HG03575 (cell line): Measurements from ENCODE around the gene RPH3AL.
"Not testable (repeated sequence)": the region's sequence is repeated elsewhere in the genome, so short reads cannot be mapped to it uniquely, and the experiment has no call there.

Source experiments
- ATAC-seq: cut with Tn5 transposase; IDR thresholded peaks from one replicate; pipeline ENCODE4 v1.9.1; 2021; ENCODE audit not compliant: unreplicated experiment, insufficient number of reproducible peaks, low FRiP score; ENCODE audit errors: extremely low read depth

RPH3AL gene

DNA sequence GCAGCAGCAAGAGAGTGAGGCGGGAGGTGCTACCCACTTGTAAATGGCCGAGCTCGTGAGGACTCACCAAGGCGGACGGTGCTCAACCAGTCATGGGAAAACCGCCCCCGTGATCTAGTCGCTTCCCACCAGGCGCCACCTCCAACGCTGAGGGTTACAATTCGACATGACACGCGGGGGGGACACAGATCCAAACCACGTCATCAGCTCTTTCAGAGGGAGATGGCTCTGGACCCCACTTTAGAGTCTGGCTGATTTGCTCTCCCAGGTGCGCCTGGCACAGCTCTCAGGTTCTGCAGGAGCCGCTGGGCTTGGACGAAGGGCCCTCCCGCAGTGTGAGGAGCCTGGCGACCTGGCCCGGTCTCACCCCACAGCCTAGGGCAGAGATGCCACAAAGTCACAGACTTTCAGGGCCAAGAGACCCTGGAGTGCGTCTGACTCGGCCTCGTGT lies 150.1 kb downstream of the RPH3AL start:
- no peak for ATAC-seq

DNA sequence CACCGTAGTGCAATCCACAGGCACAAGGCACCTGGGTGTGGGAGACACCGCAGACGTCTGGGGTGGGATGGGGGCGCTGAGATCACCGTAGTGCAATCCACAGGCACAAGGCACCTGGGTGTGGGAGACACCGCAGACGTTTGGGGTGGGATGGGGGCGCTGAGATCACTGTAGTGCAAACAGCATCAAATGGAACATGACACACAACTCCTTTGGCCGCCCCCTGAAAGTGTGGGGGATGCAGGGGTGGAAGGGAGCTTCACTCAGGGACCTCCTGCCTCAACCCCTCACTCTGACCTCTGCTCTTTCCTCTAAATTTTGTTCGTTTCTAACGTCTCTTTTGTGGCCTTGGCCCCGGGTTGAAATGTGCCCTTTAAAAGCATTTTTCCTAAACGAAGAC lies 150.9 kb downstream of the RPH3AL start:
- ATAC-seq, result not testable (repeated sequence)

DNA sequence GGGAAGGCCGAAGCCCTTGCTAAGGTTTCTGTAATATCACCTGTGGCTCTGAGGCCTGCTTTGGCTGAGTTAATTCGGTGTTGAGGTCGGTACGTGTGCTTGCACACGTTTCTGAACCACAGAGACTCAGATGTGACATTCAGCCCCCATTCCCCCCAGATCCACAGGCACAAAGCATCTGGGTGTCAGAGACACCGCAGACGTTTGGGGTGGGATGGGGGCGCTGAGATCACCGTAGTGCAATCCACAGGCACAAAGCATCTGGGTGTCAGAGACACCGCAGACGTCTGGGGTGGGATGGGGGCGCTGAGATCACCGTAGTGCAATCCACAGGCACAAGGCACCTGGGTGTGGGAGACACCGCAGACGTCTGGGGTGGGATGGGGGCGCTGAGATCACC lies 151.3 kb downstream of the RPH3AL start:
- ATAC-seq, result not testable (repeated sequence)

DNA sequence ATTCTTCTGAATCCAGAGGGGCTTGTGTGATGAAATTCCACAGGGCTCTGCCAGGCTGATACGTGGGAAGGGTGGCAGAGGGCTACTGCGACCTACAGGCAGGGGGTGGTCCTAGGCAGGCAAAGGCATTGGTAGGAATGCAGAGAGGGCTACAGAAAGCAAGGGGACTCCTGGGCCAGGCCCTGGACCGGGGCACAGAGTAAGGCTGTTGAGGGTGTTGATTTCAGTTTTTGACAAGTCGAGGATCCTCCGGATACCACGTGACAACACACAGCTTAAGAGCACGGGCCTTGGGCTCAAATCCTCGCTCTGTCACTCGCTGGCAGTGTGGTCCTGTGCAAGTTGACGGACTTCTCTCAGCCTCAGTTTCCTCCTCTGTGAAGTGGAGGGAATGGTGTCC lies 152.0 kb downstream of the RPH3AL start:
- ATAC-seq, result no peak

DNA sequence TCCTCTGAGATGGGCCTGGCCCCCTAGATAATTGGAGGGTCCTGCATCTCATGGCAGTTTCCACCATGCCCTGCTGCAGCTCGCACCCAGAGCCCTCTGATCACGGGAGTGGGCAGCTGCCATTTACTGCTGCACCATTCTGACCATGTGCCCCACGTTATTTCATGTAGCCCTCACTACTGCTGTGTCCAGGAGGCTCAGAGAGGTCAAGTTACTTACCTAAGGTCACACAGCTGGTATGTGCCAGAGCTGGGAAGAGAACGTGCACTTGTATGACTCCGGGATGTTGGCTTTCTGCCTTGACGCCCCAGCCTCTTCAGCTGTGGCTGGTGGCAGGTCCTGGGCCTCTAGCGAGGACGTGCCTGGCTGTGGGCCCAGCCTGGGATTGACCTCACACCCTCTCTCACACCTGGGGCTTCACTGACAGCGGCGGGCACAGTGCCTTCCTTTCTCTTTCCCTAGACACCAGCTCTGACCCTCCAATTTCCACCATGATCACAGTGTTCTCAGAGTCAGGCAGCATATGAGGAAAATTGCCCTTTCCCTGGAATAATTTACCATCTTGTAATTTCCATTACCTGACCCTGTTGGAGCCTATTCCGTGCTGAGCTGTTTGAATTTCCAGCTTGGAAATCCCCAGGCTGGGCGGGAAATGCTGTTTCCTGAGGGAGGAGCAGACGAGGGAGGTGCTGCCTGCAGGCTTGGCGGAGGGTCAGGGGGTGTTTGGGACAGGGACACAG lies 152.6 kb downstream of the RPH3AL start:
- ATAC-seq, result no peak

DNA sequence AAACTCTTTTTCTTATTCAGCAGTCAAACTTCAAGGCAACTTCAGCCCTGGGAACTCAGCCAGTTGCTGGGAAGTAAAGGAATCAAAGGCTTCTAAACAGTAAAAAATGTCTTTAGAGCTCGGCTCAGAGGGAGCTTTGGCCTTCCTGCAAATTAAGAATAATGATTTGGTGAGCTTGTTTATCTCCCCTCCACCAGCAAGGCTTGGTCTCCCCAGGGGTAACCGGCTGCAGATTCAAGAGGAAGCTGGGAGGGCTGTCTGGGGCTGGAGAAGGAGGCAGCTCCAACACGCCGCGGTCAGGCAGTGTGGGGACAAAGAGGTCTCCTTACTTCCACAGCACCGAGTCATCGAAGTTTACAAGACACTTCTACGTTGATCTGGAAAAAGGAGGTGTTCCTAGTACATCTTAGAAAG lies 153.4 kb downstream of the RPH3AL start:
- ATAC-seq, result no peak

DNA sequence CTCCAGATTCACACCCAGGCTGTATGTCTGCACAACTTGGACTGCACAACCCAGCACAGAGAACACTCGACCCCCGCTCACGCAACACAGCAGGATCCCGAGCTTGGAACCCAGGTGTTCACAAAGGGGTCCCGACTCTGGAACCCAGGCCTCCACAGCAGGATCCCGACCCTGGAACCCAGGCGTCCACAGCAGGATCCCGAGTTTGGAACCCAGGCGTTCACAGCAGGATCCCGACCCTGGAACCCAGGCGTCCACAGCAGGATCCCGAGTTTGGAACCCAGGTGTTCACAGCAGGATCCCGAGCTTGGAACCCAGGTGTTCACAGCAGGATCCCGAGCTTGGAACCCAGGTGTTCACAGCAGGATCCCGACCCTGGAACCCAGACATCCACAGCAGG lies 154.4 kb downstream of the RPH3AL start:
- not testable (repeated sequence) for ATAC-seq

DNA sequence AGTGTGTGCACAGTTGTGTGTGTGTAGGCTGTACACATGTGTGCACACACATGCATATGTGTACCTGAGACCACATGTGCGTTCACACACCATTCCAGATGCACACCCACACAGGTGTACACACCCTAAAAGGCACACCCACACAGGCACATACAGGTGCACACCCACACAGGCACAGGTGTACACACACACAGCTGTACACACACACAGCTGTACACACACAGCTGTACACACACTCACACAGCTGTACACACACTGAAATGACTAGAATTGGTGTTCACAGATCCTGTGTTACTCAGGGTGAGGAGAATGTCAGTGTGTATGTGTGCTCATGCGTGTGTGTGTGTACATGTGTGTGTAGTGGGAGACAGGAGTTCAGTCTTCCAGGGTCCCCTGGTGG lies 155.3 kb downstream of the RPH3AL start:
- ATAC-seq, result no peak

DNA sequence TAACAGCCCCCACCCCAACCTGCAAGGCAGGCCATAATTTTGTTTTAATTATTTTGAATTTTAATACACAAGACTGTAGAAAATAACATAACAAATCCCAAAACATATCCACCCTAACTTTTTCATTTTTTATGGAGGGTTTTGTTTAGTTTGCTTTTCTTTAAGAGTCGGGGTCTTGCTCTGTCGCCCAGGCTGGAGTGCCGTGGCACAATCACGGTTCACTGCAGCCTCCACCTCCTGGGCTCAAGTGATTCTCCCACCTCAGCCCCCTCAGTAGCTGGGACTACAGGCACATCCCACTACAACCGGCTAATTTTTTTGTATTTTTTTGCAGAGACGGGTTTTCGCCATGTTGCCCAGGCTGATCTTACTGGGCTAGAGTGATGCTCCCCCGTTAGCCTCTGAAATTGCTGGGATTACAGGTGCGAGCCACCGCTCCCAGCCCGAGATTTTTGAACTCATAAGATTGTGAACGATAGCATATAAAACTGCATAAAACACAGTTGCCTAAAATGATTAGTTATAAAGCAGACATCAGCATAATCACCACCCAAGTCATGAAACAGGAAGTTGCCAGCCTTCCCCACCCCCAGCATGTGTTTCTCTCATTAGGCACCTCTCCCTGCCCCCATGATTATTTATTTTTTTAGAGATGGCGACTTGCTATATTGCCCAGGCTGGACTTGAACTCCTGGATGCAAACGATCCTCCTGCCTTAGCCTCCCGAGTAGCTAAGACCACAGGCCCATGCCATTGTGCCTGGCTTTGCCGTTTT lies 157.6 kb downstream of the RPH3AL start:
- ATAC-seq, result no peak

DNA sequence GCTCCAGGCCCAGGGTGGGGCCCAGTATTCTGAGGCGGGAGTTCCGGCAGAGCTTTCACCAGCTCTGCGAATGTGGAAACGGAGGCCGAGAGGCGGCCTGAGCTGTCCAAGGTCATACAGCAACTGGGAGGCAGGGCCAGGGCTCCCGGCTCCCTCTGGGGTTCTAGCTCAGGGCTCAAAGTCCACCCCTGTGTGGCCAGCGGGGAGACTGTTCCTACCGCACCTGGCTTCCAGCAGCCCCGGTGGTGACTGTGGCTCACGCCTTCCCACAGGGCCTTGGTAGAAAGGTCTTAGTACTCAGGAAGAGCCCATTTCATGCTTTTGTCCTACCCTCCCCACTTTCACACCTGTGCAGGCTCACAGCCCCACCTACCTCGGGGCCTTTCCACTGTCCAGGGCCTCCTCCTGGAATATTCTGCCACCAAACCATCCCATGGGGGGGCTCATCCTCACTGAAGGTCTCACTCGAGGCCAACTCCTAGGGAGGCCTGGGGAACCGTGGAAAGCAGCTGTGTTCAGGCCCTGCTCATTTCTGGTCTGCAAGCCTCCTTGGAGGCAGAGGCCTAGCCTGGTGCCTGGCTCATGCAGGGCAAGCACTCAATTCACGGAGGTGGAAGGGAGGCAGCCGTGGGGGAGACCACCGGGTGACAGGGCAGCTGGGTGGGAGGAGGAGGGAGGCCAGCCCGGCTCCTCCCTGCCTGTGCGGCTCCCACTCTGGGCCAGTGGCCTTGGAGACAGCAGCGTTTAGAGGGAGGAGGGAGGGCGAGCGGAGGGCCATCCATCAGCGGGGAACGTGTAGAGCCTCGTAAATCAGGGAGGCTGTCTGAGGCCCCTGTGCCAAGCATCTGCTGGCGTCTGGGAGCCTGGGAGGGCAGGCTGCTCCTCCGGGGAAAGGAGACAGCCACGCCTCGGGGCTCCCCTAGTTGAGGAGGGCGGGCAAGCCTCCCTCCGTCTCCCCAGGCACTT lies 158.5 kb downstream of the RPH3AL start:
- no peak for ATAC-seq

DNA sequence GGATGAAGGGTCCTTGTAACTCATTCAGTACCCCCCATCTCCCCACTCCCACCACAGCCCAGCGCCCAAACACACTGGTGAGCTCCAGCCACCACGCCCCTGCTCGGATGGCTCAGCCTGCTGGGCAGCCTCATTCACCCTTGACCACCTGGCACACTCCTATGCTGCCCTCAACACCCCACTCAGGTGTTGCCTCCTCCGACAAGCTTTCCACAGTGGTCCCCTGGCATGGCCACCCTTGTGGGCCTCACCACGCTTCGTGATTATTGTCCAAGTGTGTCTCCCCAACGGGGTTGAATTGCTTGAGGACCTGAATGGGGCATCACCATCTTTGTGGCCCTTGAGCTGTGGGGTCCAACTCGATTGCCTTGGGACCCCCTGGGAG lies 159.2 kb downstream of the RPH3AL start:
- ATAC-seq, result no peak

DNA sequence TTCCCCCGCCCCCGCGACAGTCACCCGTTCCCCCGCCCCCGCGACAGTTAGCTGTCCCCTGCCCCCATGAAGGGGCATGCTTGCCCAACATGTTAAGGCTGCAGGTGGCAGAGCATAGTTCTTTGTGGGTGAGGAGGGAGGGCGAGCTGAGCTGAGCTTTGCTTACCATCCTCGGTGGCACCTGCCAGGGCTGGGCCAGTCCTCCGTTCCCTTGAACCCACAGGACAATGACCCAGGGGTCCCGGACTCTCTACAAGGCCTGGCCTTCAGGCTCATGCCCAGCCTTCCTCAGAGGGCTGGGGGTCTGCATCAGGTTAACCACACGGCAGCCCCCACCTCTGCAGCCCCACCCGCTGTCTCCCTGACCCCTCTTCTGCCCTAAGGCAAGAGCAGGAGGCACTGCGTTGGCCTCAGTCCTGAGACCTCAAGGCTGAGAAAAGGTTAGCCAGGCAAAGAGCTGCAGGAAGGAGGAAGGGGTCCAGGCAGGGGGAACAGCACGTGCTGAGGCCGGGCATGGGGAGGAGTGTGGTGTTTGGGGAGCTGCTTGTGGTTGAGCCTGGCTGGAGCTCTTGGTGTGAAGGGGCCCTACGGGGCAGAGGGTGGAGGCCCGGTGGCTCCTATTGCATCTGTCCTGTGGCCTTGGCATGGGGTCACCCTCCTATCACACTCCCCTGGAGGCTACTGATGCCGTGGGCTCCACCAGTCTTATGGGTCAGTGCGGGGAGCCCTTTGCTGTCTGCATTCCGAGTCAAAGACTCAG lies 159.8 kb downstream of the RPH3AL start:
- no peak for ATAC-seq

DNA sequence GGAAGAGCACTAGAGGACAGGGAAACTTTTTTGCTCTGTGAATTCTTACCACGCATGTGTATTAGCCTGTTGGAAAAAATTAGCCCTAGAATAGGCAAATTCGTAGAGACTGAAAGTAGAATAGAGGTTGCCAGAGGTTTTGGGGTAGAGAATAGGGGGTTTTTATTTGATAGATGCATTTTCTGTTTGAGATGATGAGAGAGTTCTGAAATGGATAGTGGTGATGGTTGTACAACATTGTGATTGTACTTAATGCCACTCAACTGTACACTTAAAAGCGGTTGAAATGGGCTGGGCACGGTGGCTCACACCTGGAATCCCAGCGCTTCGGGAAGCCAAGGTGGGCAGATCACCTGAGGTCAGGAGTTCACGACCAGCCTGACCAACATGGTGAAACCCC lies 163.2 kb downstream of the RPH3AL start:
- no peak for ATAC-seq

DNA sequence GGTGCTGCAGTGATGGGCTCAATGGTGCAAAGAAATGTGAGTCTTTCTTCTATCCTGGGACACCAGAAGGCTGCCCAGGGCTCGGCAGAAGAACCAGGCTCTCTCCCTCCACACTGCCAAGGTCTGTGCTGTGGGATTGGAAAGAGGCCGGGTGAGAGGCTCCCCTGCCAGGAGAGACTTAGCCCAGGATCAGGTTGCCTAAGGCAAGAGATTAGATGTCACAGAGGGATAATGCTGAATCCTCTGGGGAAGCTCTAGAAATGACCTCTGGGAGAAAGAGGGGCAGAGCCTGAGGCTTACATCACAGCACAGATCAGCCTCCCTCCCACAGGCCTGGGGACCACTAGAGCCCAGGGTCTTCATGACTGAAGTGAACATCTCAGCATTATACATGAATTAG lies 165.5 kb downstream of the RPH3AL start:
- no peak for ATAC-seq

DNA sequence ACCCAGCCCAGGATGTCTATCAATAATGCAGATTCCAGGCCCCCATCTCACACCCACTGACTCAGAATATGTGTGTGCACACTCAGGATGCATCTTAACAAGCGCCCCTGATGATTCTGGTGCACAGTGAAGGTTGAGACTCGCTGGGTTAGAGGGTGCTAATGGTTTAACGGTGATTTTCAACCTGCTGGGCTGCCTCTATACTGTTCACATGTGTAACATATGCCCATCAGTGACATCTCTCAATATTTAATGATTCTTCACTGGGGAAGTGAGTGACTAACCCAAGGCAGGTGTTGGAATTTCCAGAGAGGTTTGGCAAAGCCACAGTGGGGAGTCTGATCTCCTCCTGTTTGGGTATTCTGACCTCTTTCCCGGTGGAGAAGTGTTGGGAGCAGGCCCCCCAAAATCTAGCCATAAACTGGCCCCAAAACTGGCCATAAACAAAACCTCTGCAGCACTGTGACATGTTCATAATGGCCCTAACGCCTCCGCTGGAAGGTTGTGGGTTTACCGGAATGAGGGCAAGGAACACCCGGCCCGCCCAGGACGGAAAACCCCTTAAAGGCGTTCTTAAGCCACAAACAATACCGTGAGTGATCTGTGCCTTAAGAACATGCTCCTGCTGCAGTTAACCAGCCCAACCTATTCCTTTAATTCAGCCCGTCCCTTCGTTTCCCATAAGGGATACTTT lies 167.0 kb downstream of the RPH3AL start:
- no peak for ATAC-seq

DNA sequence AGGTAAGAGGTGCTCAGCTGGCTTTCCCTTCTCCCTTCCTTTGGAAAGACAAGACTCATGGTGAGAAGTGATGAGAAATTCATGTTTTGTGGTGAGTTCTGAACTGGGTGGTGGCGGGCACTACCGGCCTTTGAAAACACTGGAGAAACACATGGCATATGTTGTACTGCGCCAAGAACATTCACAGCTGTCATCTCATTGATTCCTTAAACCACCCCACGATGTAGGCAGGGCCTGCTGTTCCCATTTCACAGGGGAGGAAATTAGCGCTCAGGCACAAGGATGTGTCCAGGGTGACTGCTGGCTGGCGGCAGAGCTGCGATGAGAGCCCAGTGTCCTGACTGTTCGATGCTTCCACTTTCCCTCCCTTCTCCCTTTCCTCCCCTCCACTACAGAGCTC lies 169.6 kb downstream of the RPH3AL start:
- ATAC-seq, result no peak

DNA sequence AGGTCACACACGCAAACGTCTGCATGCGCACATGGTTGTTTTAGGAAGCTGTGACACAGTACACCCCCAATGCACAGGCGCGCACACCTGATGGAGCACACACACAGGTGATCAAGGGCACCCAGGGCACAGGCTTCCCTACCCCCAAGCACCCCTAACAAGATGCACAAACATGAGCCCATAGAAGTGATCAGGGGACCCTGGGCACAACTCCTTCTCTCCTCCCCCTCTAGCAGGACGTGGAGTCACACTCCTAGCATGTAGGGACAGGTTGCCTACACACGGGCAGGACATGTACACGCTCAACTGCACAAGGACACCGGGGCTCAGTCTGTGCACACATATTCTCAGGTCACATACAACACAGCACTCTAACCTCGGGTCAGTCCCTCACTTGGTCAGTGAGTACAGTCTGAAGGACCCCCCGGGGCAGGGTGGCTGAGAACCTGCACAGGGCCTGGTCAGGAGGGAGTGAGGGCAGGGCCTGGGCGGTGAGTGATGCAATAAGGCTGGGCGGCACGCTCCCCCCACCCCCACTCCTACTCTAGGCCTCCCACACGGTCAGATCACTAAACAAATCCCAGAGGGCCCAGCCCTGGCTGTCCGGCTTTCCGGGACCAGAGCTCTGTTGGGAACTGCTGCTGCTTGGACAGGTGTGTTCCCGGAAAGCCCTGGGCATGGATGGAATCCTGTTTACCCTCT lies 170.4 kb downstream of the RPH3AL start:
- ATAC-seq, result no peak
